SH-SY5Y (cell line): ENCODE results near the gene B2M.

Experiments
- GATA2 ChIP-seq: IDR thresholded peaks from 2 replicates; pipeline ENCODE4 v1.6.1; 2011; ENCODE audit warnings: mild to moderate bottlenecking, low read depth, low read length
- GATA3 ChIP-seq: IDR thresholded peaks from 2 replicates; pipeline ENCODE4 v1.6.1; 2011; ENCODE audit warnings: low read depth, mild to moderate bottlenecking, low read length, moderate library complexity

Gene B2M

DNA sequence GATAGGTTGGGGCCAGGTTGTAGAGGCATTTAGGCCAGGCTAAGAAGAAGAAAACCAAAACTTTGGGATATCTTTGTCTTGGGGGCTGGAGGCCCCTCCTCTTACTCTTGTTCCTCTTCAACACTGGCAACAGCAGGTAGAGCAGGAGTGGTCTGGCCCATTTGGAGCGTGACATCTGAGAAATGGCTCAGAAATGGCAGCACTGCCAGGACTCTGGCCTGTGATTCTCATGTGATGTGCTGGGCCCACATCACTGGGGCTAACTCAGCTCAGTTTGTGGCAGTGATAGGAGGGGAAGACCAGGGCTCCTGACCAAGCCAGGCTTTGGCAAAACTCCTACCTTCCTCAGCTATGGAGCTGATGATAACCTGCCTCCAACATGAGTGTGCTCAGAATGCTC is 18.7 kb upstream of the B2M start:
- TF ChIP-seq GATA2 (no peak), GATA3 (no peak)

DNA sequence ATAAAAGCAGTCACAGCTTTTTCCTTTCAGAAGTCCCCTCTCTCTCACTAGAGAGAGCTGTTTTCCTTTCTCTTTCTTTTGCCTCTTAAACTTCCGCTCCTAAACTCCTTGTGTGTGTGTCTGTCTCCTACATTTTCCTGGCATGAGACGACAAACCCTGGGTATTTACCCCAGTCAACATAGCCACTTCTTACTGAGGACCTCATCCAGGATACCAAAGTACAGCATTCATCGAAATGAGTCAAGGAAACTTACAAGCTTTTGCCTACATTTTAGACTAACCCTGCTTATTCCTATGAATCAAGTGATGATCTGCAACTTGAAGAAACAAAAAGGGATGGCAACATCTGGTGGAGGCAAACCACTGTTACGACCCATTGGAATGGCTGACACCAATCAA is 16.9 kb upstream of the B2M start:
- TF ChIP-seq GATA2: no peak
- TF ChIP-seq GATA3: no peak

DNA sequence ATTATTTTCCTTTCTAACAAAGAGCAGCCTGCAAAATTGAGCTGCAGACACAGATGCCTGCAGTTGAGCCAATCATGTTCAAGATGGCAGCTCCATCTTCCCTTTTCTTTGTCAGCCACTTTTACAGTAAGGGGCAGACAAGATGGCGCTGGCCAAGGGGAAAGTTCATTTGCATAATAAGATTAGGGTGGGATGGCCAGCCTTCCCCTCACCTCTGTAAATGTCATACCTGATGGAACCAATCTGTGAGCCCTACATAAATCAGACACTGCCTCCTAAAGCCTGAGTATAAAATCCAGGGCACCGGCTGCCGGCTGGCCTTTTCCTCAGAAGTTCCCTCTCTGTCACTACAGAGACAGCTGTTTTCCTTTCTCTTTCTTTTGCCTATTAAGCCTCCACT is 16.0 kb upstream of the B2M start:
- TF ChIP-seq GATA3: no peak
- no peak for TF ChIP-seq GATA2

GRCh38 chr15:44697014-44697413 is 14.3 kb upstream of the B2M start:
- no peak for TF ChIP-seq GATA3
- no peak for TF ChIP-seq GATA2

GRCh38 chr15:44698641-44699040 is 12.7 kb upstream of the B2M start:
- TF ChIP-seq GATA2: no peak
- no peak for TF ChIP-seq GATA3

GRCh38 chr15:44705986-44706385 is 5.3 kb upstream of the B2M start:
- TF ChIP-seq GATA2: no peak

GRCh38 chr15:44706401-44706800 is 4.9 kb upstream of the B2M start:
- TF ChIP-seq GATA3 (no peak), GATA2 (no peak)

GRCh38 chr15:44706946-44707636 is 4.2 kb upstream of the B2M start:
- TF ChIP-seq GATA3: no peak
- TF ChIP-seq GATA2: no peak

DNA sequence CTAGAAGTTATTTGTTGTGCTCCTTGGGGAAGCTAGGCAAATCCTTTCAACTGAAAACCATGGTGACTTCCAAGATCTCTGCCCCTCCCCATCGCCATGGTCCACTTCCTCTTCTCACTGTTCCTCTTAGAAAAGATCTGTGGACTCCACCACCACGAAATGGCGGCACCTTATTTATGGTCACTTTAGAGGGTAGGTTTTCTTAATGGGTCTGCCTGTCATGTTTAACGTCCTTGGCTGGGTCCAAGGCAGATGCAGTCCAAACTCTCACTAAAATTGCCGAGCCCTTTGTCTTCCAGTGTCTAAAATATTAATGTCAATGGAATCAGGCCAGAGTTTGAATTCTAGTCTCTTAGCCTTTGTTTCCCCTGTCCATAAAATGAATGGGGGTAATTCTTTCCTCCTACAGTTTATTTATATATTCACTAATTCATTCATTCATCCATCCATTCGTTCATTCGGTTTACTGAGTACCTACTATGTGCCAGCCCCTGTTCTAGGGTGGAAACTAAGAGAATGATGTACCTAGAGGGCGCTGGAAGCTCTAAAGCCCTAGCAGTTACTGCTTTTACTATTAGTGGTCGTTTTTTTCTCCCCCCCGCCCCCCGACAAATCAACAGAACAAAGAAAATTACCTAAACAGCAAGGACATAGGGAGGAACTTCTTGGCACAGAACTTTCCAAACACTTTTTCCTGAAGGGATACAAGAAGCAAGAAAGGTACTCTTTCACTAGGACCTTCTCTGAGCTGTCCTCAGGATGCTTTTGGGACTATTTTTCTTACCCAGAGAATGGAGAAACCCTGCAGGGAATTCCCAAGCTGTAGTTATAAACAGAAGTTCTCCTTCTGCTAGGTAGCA is 851 bp upstream of the B2M start:
- TF ChIP-seq GATA2 (no peak), GATA3 (no peak)

- no peak for TF ChIP-seq GATA3
- TF ChIP-seq GATA2: no peak
These were observed 527 bp downstream of the B2M start for GRCh38 chr15:44711743-44712345.

DNA sequence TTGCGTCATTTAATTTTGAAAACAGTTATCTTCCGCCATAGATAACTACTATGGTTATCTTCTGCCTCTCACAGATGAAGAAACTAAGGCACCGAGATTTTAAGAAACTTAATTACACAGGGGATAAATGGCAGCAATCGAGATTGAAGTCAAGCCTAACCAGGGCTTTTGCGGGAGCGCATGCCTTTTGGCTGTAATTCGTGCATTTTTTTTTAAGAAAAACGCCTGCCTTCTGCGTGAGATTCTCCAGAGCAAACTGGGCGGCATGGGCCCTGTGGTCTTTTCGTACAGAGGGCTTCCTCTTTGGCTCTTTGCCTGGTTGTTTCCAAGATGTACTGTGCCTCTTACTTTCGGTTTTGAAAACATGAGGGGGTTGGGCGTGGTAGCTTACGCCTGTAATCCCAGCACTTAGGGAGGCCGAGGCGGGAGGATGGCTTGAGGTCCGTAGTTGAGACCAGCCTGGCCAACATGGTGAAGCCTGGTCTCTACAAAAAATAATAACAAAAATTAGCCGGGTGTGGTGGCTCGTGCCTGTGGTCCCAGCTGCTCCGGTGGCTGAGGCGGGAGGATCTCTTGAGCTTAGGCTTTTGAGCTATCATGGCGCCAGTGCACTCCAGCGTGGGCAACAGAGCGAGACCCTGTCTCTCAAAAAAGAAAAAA is 1.2 kb downstream of the B2M start:
- TF ChIP-seq GATA2 (no peak), GATA3 (no peak)

DNA sequence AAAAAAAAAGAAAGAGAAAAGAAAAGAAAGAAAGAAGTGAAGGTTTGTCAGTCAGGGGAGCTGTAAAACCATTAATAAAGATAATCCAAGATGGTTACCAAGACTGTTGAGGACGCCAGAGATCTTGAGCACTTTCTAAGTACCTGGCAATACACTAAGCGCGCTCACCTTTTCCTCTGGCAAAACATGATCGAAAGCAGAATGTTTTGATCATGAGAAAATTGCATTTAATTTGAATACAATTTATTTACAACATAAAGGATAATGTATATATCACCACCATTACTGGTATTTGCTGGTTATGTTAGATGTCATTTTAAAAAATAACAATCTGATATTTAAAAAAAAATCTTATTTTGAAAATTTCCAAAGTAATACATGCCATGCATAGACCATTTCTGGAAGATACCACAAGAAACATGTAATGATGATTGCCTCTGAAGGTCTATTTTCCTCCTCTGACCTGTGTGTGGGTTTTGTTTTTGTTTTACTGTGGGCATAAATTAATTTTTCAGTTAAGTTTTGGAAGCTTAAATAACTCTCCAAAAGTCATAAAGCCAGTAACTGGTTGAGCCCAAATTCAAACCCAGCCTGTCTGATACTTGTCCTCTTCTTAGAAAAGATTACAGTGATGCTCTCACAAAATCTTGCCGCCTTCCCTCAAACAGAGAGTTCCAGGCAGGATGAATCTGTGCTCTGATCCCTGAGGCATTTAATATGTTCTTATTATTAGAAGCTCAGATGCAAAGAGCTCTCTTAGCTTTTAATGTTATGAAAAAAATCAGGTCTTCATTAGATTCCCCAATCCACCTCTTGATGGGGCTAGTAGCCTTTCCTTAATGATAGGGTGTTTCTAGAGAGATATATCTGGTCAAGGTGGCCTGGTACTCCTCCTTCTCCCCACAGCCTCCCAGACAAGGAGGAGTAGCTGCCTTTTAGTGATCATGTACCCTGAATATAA is 2.0 kb downstream of the B2M start:
- TF ChIP-seq GATA3: no peak
- no peak for TF ChIP-seq GATA2

- no peak for TF ChIP-seq GATA2
- no peak for TF ChIP-seq GATA3
These were observed 4.0 kb downstream of the B2M start for GRCh38 chr15:44715142-44715796.
